GM12892 (cell line): ENCODE measurements around the gene TMEM121.

ENCODE experiments used
- POLR2A ChIP-seq: IDR thresholded peaks from 2 replicates; pipeline ENCODE4 v1.6.1; 2011; ENCODE audit warnings: low read depth, low read length, control low read depth
- POLR2AphosphoS5 ChIP-seq: IDR thresholded peaks from 2 replicates; pipeline ENCODE4 v1.6.1; 2011; ENCODE audit warnings: low read depth, low read length, control low read depth

DNA sequence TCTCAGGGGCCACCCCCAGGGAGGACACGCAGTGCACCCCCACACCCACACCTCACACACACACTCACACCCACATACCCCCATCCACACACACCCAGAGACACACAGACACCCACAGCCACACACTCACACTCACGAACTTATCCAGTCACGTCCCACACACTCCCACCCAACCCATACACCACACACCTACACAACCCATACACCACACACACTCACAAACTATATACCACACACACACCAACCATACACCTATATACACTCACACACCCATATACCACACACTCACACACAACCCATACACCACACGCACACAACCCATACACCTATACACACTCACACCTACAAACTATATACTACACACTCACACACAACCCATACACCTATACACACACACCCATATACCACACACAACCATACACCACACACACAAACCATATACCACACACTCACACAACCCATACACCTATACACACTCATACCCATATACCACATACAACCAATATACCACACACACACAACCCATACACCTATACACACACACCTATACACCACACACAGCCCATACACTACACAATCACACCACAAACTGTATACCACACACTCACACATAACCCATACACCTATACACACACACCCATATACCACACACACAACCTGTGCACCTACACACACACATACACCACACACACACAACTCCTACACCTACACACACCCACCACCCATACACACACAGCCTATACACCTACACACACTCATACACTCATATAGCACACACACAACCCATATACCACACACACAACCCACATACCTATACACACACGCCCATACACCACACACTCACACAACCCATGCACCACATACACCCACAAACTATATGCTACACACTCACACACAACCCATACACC is 42.7 kb downstream of the TMEM121 start:
- TF ChIP-seq POLR2A (no peak), POLR2AphosphoS5 (no peak)
